Upper lobe of left lung (tissue), 6 donors: ENCODE data around the gene ALX4. TPM values are rescaled to one million over a fixed set of nuclear protein-coding genes. Genes with fewer than 3 reads are reported as not detected.

Experiments used
- ATAC-seq, 2 donors: fragments of 200-7000 bp; cut with Tn5 transposase; one replicate each; pipeline ENCODE4 v1.9.1; 2022; ENCODE audit warnings: mild to moderate bottlenecking in 2 of 2, moderate library complexity in 2 of 2; ENCODE audit not compliant: low FRiP score in 2 of 2
- DNase-seq, 2 donors: peaks; one replicate each; pipeline ENCODE4 v3.0.0-alpha.2; 2019 to 2020
- H3K27ac ChIP-seq, 4 donors: fragments of 200-600 bp; sonication (generic); one replicate each; pipeline ENCODE4 v1.5.1; 2016 to 2019
- H3K27me3 ChIP-seq, 4 donors: fragments of 200-600 bp; sonication (generic); one replicate each; pipeline ENCODE4 v1.5.1; 2017 to 2019
- H3K36me3 ChIP-seq, 4 donors: fragments of 200-600 bp; sonication (generic); one replicate each; pipeline ENCODE4 v1.5.1; 2016 to 2019
- H3K4me1 ChIP-seq, 4 donors: fragments of 200-600 bp; sonication (generic); one replicate each; pipeline ENCODE4 v1.5.1; 2018 to 2019
- H3K4me3 ChIP-seq, 4 donors: fragments of 200-600 bp; sonication (generic); one replicate each; pipeline ENCODE4 v1.5.1; 2017 to 2019; ENCODE audit warnings: mild to moderate bottlenecking in 2 of 4, moderate library complexity in 1 of 4
- H3K9me3 ChIP-seq, 4 donors: fragments of 200-600 bp; sonication (generic); one replicate each; pipeline ENCODE4 v1.5.1; 2018 to 2019
- EP300 ChIP-seq, 4 donors: sonication (generic); formaldehyde crosslinking; IDR thresholded peaks; one replicate each; pipeline ENCODE4 v1.5.1; 2017; ENCODE audit warnings: antibody characterized with exemption in 4 of 4, control low read depth in 2 of 4
- POLR2A ChIP-seq, 4 donors: fragments of 450-650 bp; IDR thresholded peaks; one replicate each; pipeline ENCODE4 v1.5.1; 2016 to 2017; ENCODE audit warnings: antibody characterized with exemption in 4 of 4, mild to moderate bottlenecking in 2 of 4
- POLR2AphosphoS5 ChIP-seq, 2 donors: sonication (generic); formaldehyde crosslinking; IDR thresholded peaks; one replicate each; pipeline ENCODE4 v1.5.1; 2017; ENCODE audit warnings: antibody characterized with exemption in 2 of 2
- WGBS, 2 donors: methylation state at CpG; one replicate each; pipeline ENCODE4 v1.1.5; 2017 to 2018; 5-methylcytosine and 5-hydroxymethylcytosine counted together
- total RNA-seq, 6 donors: library from RNA; depleted of rRNA in 4 of 6; stranded (reverse); fragments of >200 nt in 4 of 6; gene quantifications; one replicate each; pipeline versions ENCODE4 v1.1.0 to v1.2.1, GENCODE V29; 2016 to 2021
- TF ChIP-seq, protein P1 (sequence below), 6 experiments: fragments of 450-650 bp in 4 of 6; fragments of 200-600 bp in 2 of 6; sonication (generic) in 2 of 6; IDR thresholded peaks; one replicate each; pipeline ENCODE4 v1.5.1; 2016 to 2019; ENCODE audit warnings: antibody characterized with exemption in 6 of 6
- donor health status: DM: no; HTN: no; CAD: no; lungs with moderate emphysema.
- donor health status: DM: no; HTN: yes; CAD: no; lungs with severe emphysema.

The ALX4 gene
- total RNA-seq, 6 donors from 2014 or later, result not detected

- ATAC-seq (peak; percentile 5 to 14), DNase-seq (peak in 1 of 2 donors; percentile 44)
- Histone ChIP-seq H3K4me3 (no peak overlapping the region), H3K9me3 (no peaks in the 10 kb centered on the region), H3K4me1 (peaks cover 0 to 4% (median 0%) of the 10 kb centered on the region in 4 donors), H3K27me3 (peaks cover 0 to 9% (median 0%) of the 10 kb centered on the region in 4 donors), H3K27ac (no peak overlapping the region), H3K36me3 (no peaks in the 10 kb centered on the region)
- 37 to 45% methylated on average over 8 to 15 of the region's 15 CpGs for WGBS, 2 donors
- TF ChIP-seq POLR2A (IDR thresholded peaks at IDR 0.05) (no peak), POLR2AphosphoS5 (IDR thresholded peaks at IDR 0.05) (no peak)
- TF ChIP-seq, protein P1, sequence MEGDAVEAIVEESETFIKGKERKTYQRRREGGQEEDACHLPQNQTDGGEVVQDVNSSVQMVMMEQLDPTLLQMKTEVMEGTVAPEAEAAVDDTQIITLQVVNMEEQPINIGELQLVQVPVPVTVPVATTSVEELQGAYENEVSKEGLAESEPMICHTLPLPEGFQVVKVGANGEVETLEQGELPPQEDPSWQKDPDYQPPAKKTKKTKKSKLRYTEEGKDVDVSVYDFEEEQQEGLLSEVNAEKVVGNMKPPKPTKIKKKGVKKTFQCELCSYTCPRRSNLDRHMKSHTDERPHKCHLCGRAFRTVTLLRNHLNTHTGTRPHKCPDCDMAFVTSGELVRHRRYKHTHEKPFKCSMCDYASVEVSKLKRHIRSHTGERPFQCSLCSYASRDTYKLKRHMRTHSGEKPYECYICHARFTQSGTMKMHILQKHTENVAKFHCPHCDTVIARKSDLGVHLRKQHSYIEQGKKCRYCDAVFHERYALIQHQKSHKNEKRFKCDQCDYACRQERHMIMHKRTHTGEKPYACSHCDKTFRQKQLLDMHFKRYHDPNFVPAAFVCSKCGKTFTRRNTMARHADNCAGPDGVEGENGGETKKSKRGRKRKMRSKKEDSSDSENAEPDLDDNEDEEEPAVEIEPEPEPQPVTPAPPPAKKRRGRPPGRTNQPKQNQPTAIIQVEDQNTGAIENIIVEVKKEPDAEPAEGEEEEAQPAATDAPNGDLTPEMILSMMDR (IDR thresholded peaks at IDR 0.05), result no peak
Observed at GRCh38 chr11:44326615-44327475, 16.9 kb upstream of the ALX4 start.

GRCh38 chr11:44325698-44326097 is 15.8 kb upstream of the ALX4 start:
- H3K4me1 ChIP-seq, result peaks cover 0 to 4% (median 0%) of the 10 kb centered on the region in 4 donors
- no peak overlapping the region for H3K27ac ChIP-seq
- TF ChIP-seq POLR2AphosphoS5 (IDR thresholded peaks at IDR 0.05), result no peak
- TF ChIP-seq, protein P1 (IDR thresholded peaks at IDR 0.05), result no peak
- TF ChIP-seq POLR2A (IDR thresholded peaks at IDR 0.05), result no peak
- no peak for TF ChIP-seq EP300 (IDR thresholded peaks at IDR 0.05)
- H3K27me3 ChIP-seq, result peaks cover 0 to 16% (median 2%) of the 10 kb centered on the region in 4 donors
- 64 to 70% methylated on average over 5 of the region's 5 CpGs for WGBS, 2 donors
- H3K36me3 ChIP-seq, result no peaks in the 10 kb centered on the region
- DNase-seq (no peak), ATAC-seq (no peak)
- H3K9me3 ChIP-seq, result no peaks in the 10 kb centered on the region
- no peak overlapping the region for H3K4me3 ChIP-seq

GRCh38 chr11:44324749-44325525 is 15.0 kb upstream of the ALX4 start:
- Histone ChIP-seq H3K27me3 (peaks cover 0 to 20% (median 4%) of the 10 kb centered on the region in 4 donors), H3K4me1 (peaks cover 0 to 7% (median 2%) of the 10 kb centered on the region in 4 donors), H3K4me3 (no peak overlapping the region), H3K27ac (no peak overlapping the region), H3K36me3 (no peaks in the 10 kb centered on the region), H3K9me3 (no peaks in the 10 kb centered on the region)
- WGBS, 2 donors, result 46 to 53% methylated on average over 7 to 13 of the region's 13 CpGs
- peak in 1 of 2 donors; percentile 6 for DNase-seq
- TF ChIP-seq, protein P1 (IDR thresholded peaks at IDR 0.05), result no peak
- TF ChIP-seq EP300 (IDR thresholded peaks at IDR 0.05) (no peak), POLR2A (IDR thresholded peaks at IDR 0.05) (no peak), POLR2AphosphoS5 (IDR thresholded peaks at IDR 0.05) (no peak)
- ATAC-seq, result no peak

DNA sequence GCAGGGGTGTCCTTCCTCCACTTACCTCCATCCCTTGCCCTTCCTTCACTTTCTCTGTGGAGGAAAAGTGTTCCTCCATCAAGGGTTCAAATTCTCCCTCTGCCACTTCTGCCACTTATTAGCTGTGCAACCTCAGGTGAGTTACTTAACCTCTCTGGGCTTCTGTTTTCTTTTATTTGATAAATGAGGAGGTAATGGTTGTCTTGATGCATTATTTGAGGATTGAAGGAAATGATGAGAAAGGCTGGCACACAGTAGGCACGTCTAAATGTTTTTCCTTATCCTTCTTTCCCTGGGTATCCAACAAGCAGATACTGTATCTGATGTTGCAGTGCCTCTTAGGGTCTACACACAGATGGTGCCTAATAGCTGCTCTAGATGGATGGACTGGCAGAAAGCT is 14.3 kb upstream of the ALX4 start:
- TF ChIP-seq POLR2AphosphoS5 (IDR thresholded peaks at IDR 0.05) (no peak), EP300 (IDR thresholded peaks at IDR 0.05) (no peak), POLR2A (IDR thresholded peaks at IDR 0.05) (no peak)
- TF ChIP-seq, protein P1 (IDR thresholded peaks at IDR 0.05), result no peak
- 38 to 48% methylated on average over 1 of the region's 1 CpG for WGBS, 2 donors
- Histone ChIP-seq H3K27me3 (peaks cover 0 to 24% (median 7%) of the 10 kb centered on the region in 4 donors), H3K4me1 (peaks cover 0 to 11% (median 7%) of the 10 kb centered on the region in 4 donors), H3K27ac (no peak overlapping the region), H3K4me3 (no peak overlapping the region), H3K9me3 (no peaks in the 10 kb centered on the region), H3K36me3 (no peaks in the 10 kb centered on the region)
- ATAC-seq, result no peak
- DNase-seq, result no peak
